Duodenal mucosa (tissue), 2 donors: ENCODE results near the gene DSCAML1.

Experiments used
- H3K27ac ChIP-seq: one replicate; pipeline ENCODE4 v1.7.0; 2013; ENCODE audit warnings: low read depth, low read length
- H3K27me3 ChIP-seq, 2 donors: one replicate each; pipeline ENCODE4 v1.7.0; 2013; ENCODE audit warnings: low read length in 2 of 2, control low read depth in 1 of 2; ENCODE audit not compliant: insufficient read depth in 2 of 2, control insufficient read depth in 1 of 2
- H3K36me3 ChIP-seq, 2 donors: one replicate each; pipeline ENCODE4 v1.7.0; 2013; ENCODE audit warnings: low read length in 2 of 2, control low read depth in 1 of 2; ENCODE audit not compliant: insufficient read depth in 2 of 2, control insufficient read depth in 1 of 2
- H3K4me1 ChIP-seq, 2 donors: one replicate each; pipeline ENCODE4 v1.7.0; 2013; ENCODE audit warnings: low read length in 2 of 2, control low read depth in 1 of 2; ENCODE audit not compliant: insufficient read depth in 2 of 2, control insufficient read depth in 1 of 2
- H3K4me3 ChIP-seq, 2 donors: one replicate each; pipeline ENCODE4 v1.7.0; 2013; ENCODE audit warnings: low read length in 2 of 2, low read depth in 1 of 2
- H3K9ac ChIP-seq, 2 donors: one replicate each; pipeline ENCODE4 v1.7.0; 2013; ENCODE audit warnings: low read length in 2 of 2, low read depth in 1 of 2
- H3K9me3 ChIP-seq, 2 donors: one replicate each; pipeline ENCODE4 v1.7.0; 2013; ENCODE audit warnings: low read length in 2 of 2, control low read depth in 1 of 2; ENCODE audit not compliant: control insufficient read depth in 1 of 2

Gene DSCAML1

GRCh38 chr11:117673602-117674001 is 123.4 kb downstream of the DSCAML1 start:
- Histone ChIP-seq H3K9ac (no peak overlapping the region), H3K4me3 (no peak overlapping the region), H3K36me3 (no peaks in the 10 kb centered on the region), H3K9me3 (no peaks in the 10 kb centered on the region), H3K27ac (no peak overlapping the region), H3K4me1 (peaks cover 5 to 9% of the 10 kb centered on the region in 2 donors), H3K27me3 (no peaks in the 10 kb centered on the region)

DNA sequence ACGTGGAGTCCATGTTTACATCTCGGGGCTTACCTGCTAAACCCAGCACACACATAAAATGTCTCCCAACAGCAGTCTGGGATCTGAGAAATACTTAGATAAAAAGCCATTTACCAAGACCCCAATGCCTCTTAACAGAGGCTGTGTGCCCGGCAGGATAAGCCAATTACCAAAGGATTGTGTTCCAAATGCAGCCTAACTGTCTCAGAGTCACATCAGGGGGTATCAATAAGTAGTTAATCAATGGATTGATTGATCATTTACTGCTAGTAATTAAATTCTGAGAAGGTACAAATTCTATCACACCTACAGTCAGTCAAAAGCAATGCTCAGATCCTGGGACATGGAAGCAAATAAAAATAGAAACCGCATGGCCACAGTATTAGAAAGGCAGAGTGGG is 125.6 kb downstream of the DSCAML1 start:
- no peaks in the 10 kb centered on the region for H3K27me3 ChIP-seq
- H3K27ac ChIP-seq: no peak overlapping the region
- no peak overlapping the region for H3K4me3 ChIP-seq
- no peaks in the 10 kb centered on the region for H3K9me3 ChIP-seq
- no peaks in the 10 kb centered on the region for H3K36me3 ChIP-seq
- H3K9ac ChIP-seq: no peak overlapping the region
- no peaks in the 10 kb centered on the region for H3K4me1 ChIP-seq

DNA sequence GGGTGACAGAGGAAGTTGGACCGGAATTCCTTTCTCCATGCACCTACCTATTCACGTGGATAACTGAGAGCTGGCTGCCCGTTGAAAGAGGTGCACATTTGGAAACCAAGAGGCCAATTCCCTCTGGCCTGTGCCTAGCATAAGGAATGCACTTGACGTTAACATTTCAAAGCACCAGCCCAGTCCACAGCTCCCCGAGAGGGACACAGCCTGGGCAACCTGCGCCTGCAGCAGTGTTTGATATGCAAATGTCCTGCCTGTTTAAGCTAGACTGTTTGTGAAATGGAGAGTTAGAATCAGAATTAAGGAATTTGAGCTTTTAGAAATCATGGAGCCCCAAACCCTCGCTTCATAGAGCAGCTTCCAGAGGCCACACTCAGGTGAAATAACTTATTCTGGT is 126.1 kb downstream of the DSCAML1 start:
- H3K9me3 ChIP-seq: no peaks in the 10 kb centered on the region
- H3K4me3 ChIP-seq: no peak overlapping the region
- H3K36me3 ChIP-seq: no peaks in the 10 kb centered on the region
- H3K9ac ChIP-seq: no peak overlapping the region
- no peaks in the 10 kb centered on the region for H3K4me1 ChIP-seq
- no peak overlapping the region for H3K27ac ChIP-seq
- H3K27me3 ChIP-seq: no peaks in the 10 kb centered on the region

- Histone ChIP-seq H3K4me3 (no peak overlapping the region), H3K4me1 (no peaks in the 10 kb centered on the region), H3K9ac (no peak overlapping the region)
Measured at GRCh38 chr11:117670443-117670842, 126.6 kb downstream of the DSCAML1 start.

DNA sequence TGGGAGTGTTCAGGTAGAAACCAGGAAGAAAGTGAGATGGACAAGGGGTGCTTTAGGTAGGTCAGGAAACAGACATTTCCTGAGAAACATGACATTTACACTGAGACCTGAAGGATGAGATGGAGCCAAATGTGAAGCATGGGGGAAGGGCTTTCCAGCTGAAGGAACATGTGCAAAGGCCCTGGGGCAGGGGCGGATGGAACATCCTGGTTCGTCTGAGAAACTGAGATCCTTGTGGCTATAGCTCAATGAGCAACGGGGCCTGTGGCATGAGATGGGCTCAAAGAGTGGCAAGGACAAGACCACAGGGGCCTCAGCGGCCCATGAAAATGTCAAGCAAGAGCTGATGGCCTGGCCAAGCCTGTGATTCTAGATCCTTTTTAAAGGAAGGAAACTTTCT is 127.4 kb downstream of the DSCAML1 start:
- Histone ChIP-seq H3K9ac (no peak overlapping the region), H3K4me3 (no peak overlapping the region), H3K36me3 (no peaks in the 10 kb centered on the region), H3K27ac (no peak overlapping the region), H3K4me1 (peaks cover 0 to 5% of the 10 kb centered on the region in 2 donors), H3K27me3 (no peaks in the 10 kb centered on the region), H3K9me3 (no peaks in the 10 kb centered on the region)

More at GRCh38 chr11:117670443-117670842, 126.6 kb downstream of the DSCAML1 start:
- Histone ChIP-seq H3K9me3 (no peaks in the 10 kb centered on the region), H3K27ac (no peak overlapping the region), H3K36me3 (no peaks in the 10 kb centered on the region), H3K27me3 (no peaks in the 10 kb centered on the region)

DNA sequence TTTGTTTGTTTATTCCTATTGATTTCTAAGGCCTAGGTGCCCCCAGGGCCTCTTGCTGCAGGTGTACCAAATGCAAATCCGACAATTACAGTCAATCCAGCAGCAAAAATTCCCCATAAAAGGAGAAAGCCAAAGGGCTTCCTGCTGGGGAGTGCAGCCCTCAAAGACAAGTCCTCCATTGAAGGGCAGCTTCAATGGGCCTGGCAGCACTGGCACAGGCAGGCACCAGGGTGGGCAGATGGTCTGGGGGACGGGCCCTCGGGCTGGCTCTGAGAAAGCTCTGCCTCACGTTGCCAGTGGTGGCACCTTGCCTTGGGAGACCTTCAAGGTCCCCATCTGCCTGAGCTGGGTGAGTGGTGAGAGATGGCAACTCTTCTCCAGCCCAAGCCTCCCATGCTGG is 128.0 kb downstream of the DSCAML1 start:
- no peaks in the 10 kb centered on the region for H3K36me3 ChIP-seq
- no peak overlapping the region for H3K9ac ChIP-seq
- no peaks in the 10 kb centered on the region for H3K27me3 ChIP-seq
- H3K4me3 ChIP-seq: no peak overlapping the region
- no peaks in the 10 kb centered on the region for H3K9me3 ChIP-seq
- no peak overlapping the region for H3K27ac ChIP-seq
- H3K4me1 ChIP-seq: peaks cover 0 to 8% of the 10 kb centered on the region in 2 donors

DNA sequence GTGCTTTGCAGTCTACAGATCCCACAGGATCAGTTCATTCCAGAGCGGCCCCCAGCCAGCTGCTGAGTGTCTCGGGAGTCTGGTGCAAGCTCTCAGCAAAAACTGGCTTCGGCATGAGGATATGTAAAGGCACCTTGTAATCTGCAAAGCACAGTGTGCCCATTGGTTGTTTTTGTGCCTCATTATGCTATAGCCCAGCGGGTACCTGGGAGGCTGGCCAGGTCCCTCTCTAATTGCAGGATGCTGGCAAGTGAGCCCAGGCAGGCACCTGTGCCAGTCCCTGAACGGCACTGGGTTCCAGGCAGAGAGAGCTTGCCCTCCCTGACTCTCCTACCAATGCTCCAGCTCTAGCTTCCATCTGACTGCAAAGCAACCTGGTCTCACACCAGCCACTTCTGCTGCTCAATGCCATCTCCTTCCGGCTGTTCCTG is 128.7 kb downstream of the DSCAML1 start:
- Histone ChIP-seq H3K4me1 (peaks cover 0 to 8% of the 10 kb centered on the region in 2 donors), H3K27me3 (no peaks in the 10 kb centered on the region), H3K4me3 (no peak overlapping the region), H3K9me3 (no peaks in the 10 kb centered on the region), H3K9ac (no peak overlapping the region), H3K36me3 (no peaks in the 10 kb centered on the region), H3K27ac (no peak overlapping the region)

- H3K36me3 ChIP-seq: no peaks in the 10 kb centered on the region
- H3K9me3 ChIP-seq: no peaks in the 10 kb centered on the region
- no peak overlapping the region for H3K4me3 ChIP-seq
- no peak overlapping the region for H3K9ac ChIP-seq
- H3K27ac ChIP-seq: no peak overlapping the region
- no peaks in the 10 kb centered on the region for H3K27me3 ChIP-seq
- peaks cover 0 to 8% of the 10 kb centered on the region in 2 donors for H3K4me1 ChIP-seq
Measured at GRCh38 chr11:117664897-117665296, 132.1 kb downstream of the DSCAML1 start.

- H3K36me3 ChIP-seq: no peaks in the 10 kb centered on the region
- H3K4me3 ChIP-seq: no peak overlapping the region
- no peak overlapping the region for H3K27ac ChIP-seq
- no peak overlapping the region for H3K9ac ChIP-seq
- H3K27me3 ChIP-seq: no peaks in the 10 kb centered on the region
- H3K4me1 ChIP-seq: peaks cover 5 to 8% of the 10 kb centered on the region in 2 donors
- no peaks in the 10 kb centered on the region for H3K9me3 ChIP-seq
Measured at GRCh38 chr11:117663821-117664220, 133.2 kb downstream of the DSCAML1 start.

DNA sequence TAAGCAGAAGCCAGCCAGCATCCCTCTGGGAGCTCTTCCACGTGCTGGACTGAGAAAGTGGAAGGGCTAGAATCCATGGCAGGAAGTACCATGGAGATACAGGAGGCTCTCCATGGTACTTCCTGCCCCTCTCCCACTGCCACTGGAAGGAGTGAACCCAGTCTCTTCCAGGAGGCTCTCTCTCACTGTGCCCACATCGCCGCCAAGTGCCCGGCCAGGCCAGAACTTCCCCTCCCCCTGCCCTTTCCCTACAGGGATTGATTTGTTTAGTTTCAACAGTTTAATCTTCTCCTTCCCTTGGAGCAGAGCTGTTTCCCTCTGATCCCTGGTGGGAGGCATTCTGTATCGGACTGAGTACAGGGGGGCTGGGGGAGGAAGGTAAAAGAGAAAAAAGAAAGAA is 133.6 kb downstream of the DSCAML1 start:
- H3K9ac ChIP-seq: no peak overlapping the region
- no peaks in the 10 kb centered on the region for H3K27me3 ChIP-seq
- peaks cover 10 to 12% of the 10 kb centered on the region in 2 donors for H3K4me1 ChIP-seq
- H3K4me3 ChIP-seq: no peak overlapping the region
- no peak overlapping the region for H3K27ac ChIP-seq
- H3K36me3 ChIP-seq: no peaks in the 10 kb centered on the region
- H3K9me3 ChIP-seq: no peaks in the 10 kb centered on the region
